GM19043 (cell line): ENCODE measurements around the gene CADPS2.

Experiments used
- ATAC-seq: cut with Tn5 transposase; IDR thresholded peaks from one replicate; pipeline ENCODE4 v1.9.1; 2021; ENCODE audit warnings: low read depth; ENCODE audit not compliant: unreplicated experiment

The CADPS2 gene

GRCh38 chr7:122468945-122469344 lies 417.3 kb downstream of the CADPS2 start:
- ATAC-seq = no peak

GRCh38 chr7:122467661-122468449 lies 418.4 kb downstream of the CADPS2 start:
- no peak for ATAC-seq

- ATAC-seq = no peak
These were observed 421.0 kb downstream of the CADPS2 start for GRCh38 chr7:122465296-122465695.

DNA sequence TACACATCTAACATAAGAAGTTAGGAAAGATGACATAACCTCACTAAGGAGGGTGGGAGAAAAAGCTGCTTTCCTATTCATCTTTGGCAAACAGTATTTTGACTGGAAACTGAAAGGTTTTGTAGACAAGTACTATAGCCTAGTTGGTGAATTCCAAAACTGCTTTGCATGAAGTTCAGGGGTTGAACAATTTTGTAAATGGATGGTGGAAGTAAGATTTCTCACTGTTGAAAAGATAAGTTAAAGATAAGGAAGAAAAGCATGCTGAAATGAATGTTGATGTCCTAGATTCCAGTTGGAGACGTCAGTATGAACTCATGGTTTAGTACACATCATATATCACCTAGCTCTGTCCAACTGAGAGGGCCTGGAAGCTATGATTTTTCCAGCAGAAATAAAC lies 422.6 kb downstream of the CADPS2 start:
- no peak for ATAC-seq

DNA sequence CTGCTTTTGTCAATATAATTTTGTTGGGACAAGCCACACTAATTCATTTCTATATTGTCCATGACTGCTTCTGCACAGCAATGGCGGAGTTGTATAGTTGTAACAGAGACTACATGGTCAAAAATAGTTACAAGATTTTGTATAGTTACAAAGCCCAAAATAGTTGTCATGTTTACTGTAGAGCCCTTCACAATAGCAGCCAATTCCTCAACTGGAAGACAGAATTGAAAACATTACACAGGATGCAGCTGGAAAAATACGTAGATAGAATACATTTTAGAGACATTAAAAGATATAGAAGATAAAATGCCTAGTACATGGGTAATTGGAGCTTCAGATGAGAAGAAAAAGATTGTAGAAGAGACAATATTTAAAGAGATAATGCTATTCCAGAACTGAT lies 425.3 kb downstream of the CADPS2 start:
- no peak for ATAC-seq

DNA sequence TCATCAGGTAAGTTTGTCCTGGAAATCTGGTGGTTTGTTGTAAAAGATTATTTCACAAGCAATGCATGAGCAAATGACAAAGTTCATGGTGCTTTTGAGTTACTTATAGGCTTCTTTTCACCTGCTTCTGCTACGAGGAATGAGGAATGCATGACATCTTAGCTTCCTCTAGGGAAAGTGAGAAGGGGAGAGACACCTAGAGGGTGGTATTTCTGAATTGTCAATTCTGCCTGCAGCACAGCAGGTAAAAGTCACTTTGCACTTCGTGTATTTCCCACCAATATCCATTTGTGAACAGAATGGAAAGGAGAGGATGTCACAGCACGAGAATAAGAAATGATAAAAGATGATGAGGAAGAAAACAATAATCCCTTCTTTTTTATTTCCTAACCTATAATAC lies 428.3 kb downstream of the CADPS2 start:
- ATAC-seq = no peak

- no peak for ATAC-seq
These were observed 428.9 kb downstream of the CADPS2 start for GRCh38 chr7:122457325-122457724.

- no peak for ATAC-seq
These were observed 431.3 kb downstream of the CADPS2 start for GRCh38 chr7:122454776-122455507.

DNA sequence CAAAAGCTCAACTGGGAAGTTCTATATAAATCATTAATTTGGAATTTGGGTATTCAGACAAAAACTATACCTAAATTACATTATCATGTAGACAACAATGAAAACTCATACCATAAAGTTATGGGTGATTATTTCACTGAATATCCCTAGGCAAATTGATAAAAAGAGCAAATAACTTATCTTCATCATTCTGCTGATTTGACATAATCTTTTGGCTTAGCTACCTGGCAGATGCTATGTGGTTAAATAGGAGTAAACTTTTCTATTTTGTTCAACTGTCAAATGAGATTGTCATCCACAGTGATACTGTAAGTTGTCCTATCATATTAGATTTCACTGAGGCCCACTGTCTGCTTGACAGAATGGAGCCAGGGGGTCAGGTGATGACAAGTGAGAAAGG lies 432.8 kb downstream of the CADPS2 start:
- ATAC-seq = no peak

- no peak for ATAC-seq
These were observed 437.2 kb downstream of the CADPS2 start for GRCh38 chr7:122448893-122449589.

GRCh38 chr7:122442929-122443328 lies 443.3 kb downstream of the CADPS2 start:
- ATAC-seq = no peak

- ATAC-seq = no peak
These were observed 447.8 kb downstream of the CADPS2 start for GRCh38 chr7:122438492-122438891.

- no peak for ATAC-seq
These were observed 448.3 kb downstream of the CADPS2 start for GRCh38 chr7:122438006-122438405.

DNA sequence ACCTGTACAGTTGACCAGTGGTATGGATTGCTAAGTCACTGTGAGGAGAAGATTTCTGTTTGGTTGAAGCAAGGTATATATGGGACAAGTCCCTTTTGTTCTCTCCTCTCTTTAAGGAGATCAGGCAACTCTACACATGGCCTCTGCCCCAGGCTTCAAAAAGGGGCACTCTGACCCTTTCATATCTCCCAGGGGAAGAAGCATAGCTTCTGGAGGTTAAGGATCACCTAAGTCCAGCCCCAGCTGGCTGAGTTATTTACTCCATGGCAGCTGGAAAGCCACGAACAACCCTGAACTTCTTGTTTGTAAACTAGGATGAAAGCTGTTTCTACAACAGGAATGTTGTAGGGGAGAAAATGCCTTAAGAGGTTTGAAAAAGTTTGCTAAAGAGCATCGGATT lies 452.5 kb downstream of the CADPS2 start:
- ATAC-seq = no peak

- no peak for ATAC-seq
These were observed 455.6 kb downstream of the CADPS2 start for GRCh38 chr7:122430710-122431109.

GRCh38 chr7:122429926-122430325 lies 456.3 kb downstream of the CADPS2 start:
- no peak for ATAC-seq

- ATAC-seq = no peak
These were observed 460.5 kb downstream of the CADPS2 start for GRCh38 chr7:122425731-122426130.

- no peak for ATAC-seq
These were observed 462.7 kb downstream of the CADPS2 start for GRCh38 chr7:122423591-122423990.

DNA sequence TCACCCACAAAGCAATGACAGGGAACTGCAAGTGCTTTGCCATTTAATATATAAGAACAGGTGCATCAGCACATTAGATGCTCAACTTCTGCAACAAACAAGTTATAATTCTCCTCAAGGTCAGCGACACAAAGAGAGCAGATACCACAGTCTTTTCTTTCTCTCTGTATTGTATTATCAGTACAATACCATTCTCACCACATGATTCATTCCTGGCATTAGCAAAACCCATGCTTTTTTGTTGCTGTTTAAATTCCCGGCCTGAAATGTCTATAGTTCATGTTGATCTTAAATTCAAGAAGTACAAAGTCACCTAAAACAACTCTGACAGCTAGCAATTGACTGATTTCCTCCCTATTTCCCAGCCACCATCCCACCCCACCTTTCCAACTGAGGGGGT lies 469.9 kb downstream of the CADPS2 start:
- ATAC-seq = no peak

GRCh38 chr7:122415510-122415909 lies 470.8 kb downstream of the CADPS2 start:
- no peak for ATAC-seq

DNA sequence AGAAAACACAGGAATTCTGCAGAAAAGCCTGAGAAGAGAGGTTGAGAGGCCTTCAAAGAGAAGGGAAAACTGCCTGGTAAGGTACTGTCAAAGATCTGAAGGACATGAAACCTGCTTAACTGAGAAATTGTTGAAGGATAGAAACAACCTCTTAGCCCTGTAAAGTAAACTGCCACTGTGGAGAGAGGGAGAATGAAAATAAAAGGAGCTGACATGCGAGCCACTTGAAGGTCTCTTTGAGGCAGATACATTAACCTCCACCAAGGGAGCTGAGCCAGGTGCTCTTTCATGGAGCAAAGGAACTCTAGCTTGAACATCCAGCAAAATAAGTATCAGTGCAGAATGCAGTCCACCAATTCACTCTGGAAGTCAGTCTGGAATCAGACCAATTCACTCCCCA lies 472.9 kb downstream of the CADPS2 start:
- no peak for ATAC-seq
